Cardiac muscle cell (in vitro differentiated cells and primary cell): ENCODE measurements around the gene DLG3. TPM values are rescaled to one million over a fixed set of nuclear protein-coding genes. Genes with fewer than 3 reads are reported as not detected.

Experiments
- DNase-seq, 2 donors: peaks; one replicate each; pipeline versions ENCODE4 v3.0.0 to v3.0.0-alpha.2; 2010 to 2017; ENCODE audit warnings: low read depth in 1 of 2, low spot score in 1 of 2
- H3K27ac ChIP-seq: fragments of 200-600 bp; sonication (generic); 2 replicates; pipeline ENCODE4 v1.5.1; 2016
- H3K27me3 ChIP-seq: fragments of 200-600 bp; sonication (generic); 2 replicates; pipeline ENCODE4 v1.6.0; 2016; ENCODE audit warnings: control low read depth
- H3K36me3 ChIP-seq: fragments of 200-600 bp; sonication (generic); 2 replicates; pipeline ENCODE4 v1.5.1; 2016; ENCODE audit warnings: control low read depth
- H3K4me1 ChIP-seq: fragments of 200-600 bp; sonication (generic); 2 replicates; pipeline ENCODE4 v1.8.1; 2017; ENCODE audit warnings: low read depth, mild to moderate bottlenecking, mixed run types
- H3K4me3 ChIP-seq: fragments of 200-600 bp; sonication (generic); 2 replicates; pipeline ENCODE4 v1.5.1; 2016; ENCODE audit warnings: mild to moderate bottlenecking
- H3K9me3 ChIP-seq: fragments of 200-600 bp; sonication (generic); 2 replicates; pipeline ENCODE4 v1.5.1; 2017; ENCODE audit warnings: low read depth, mild to moderate bottlenecking, control low read depth
- CTCF ChIP-seq: IDR thresholded peaks from 2 replicates; pipeline ENCODE4 v1.5.1; 2012; ENCODE audit warnings: low read depth, mild to moderate bottlenecking, low read length
- polyA plus RNA-seq: library from polyadenylated mRNA; unstranded; fragments of >200 nt; fragmentation: Nextera tagmentation; extraction: Ambion mirVana; gene quantifications from 2 replicates; pipeline ENCODE4 v1.2.1, GENCODE V29; 2016
- total RNA-seq: library from RNA; depleted of rRNA; stranded (reverse); fragments of >200 nt; gene quantifications from 2 replicates; pipeline ENCODE4 v1.2.3, GENCODE V29; 2016

DLG3 gene
- total and polyA plus RNA-seq, 2 experiments from 2014 or later = 28.8 to 50.1 TPM

GRCh38 chrX:70479922-70480659 is 35.5 kb downstream of the DLG3 start:
- Histone ChIP-seq H3K27ac (peak overlapping the region; percentile 86), H3K9me3 (no peaks in the 10 kb centered on the region), H3K36me3 (no peaks in the 10 kb centered on the region), H3K27me3 (no peaks in the 10 kb centered on the region), H3K4me3 (no peak overlapping the region), H3K4me1 (peaks cover 47% of the 10 kb centered on the region)
- DNase-seq = peak; percentile 17 to 54
- no peak for TF ChIP-seq CTCF

GRCh38 chrX:70480660-70481018 is 36.0 kb downstream of the DLG3 start:
- TF ChIP-seq CTCF = no peak
- Histone ChIP-seq H3K9me3 (no peaks in the 10 kb centered on the region), H3K4me1 (peaks cover 47% of the 10 kb centered on the region), H3K27ac (peak overlapping the region; percentile 86), H3K4me3 (no peak overlapping the region), H3K27me3 (no peaks in the 10 kb centered on the region), H3K36me3 (no peaks in the 10 kb centered on the region)
- DNase-seq = peak; percentile 45 to 77

- Histone ChIP-seq H3K4me1 (peaks cover 41% of the 10 kb centered on the region), H3K36me3 (no peaks in the 10 kb centered on the region), H3K9me3 (no peaks in the 10 kb centered on the region), H3K4me3 (no peak overlapping the region), H3K27ac (peak overlapping the region; percentile 86), H3K27me3 (no peaks in the 10 kb centered on the region)
- no peak for TF ChIP-seq CTCF
- DNase-seq = peak; percentile 13 to 59
These were observed 37.0 kb downstream of the DLG3 start for GRCh38 chrX:70481471-70482270.

- H3K36me3 ChIP-seq = no peaks in the 10 kb centered on the region
- peaks cover 35% of the 10 kb centered on the region for H3K4me1 ChIP-seq
- no peak for TF ChIP-seq CTCF
- no peak overlapping the region for H3K4me3 ChIP-seq
- DNase-seq = no peak
- peak overlapping the region; percentile 86 for H3K27ac ChIP-seq
- no peaks in the 10 kb centered on the region for H3K27me3 ChIP-seq
- no peaks in the 10 kb centered on the region for H3K9me3 ChIP-seq
These were observed 37.7 kb downstream of the DLG3 start for GRCh38 chrX:70482300-70482699.

- H3K27me3 ChIP-seq = no peaks in the 10 kb centered on the region
- DNase-seq = no peak
- peaks cover 12% of the 10 kb centered on the region for H3K4me1 ChIP-seq
- no peak overlapping the region for H3K4me3 ChIP-seq
- H3K9me3 ChIP-seq = no peaks in the 10 kb centered on the region
- no peak for TF ChIP-seq CTCF
- H3K36me3 ChIP-seq = no peaks in the 10 kb centered on the region
- no peak overlapping the region for H3K27ac ChIP-seq
These were observed 40.8 kb downstream of the DLG3 start for GRCh38 chrX:70485466-70485865.
